Colon (tissue), 2 donors: ENCODE data around the gene GMPS.
"Not testable (repeated sequence)": the region's sequence is repeated elsewhere in the genome, so short reads cannot be mapped to it uniquely, and the experiment has no call there.

Experiments
- FAIRE-seq: peaks from 2 replicates; lab custom pipeline; 2012; peaks lifted over from hg19 to GRCh38; lab: Jason Lieb, UNC
- donor health status: control.
- donor health status: control.

GMPS gene

GRCh38 chr3:155872904-155873646 is 2.6 kb downstream of the GMPS start:
- FAIRE-seq = no peak

- no peak for FAIRE-seq
These were observed 5.6 kb downstream of the GMPS start for GRCh38 chr3:155876037-155876436.

GRCh38 chr3:155876503-155876902 is 6.1 kb downstream of the GMPS start:
- no peak for FAIRE-seq

GRCh38 chr3:155880286-155880685 is 9.8 kb downstream of the GMPS start:
- no peak for FAIRE-seq

GRCh38 chr3:155884292-155884691 is 13.8 kb downstream of the GMPS start:
- no peak for FAIRE-seq

- FAIRE-seq = no peak
These were observed 14.8 kb downstream of the GMPS start for GRCh38 chr3:155885292-155885691.

GRCh38 chr3:155886348-155886747 is 15.9 kb downstream of the GMPS start:
- not testable (repeated sequence) for FAIRE-seq

GRCh38 chr3:155886915-155887314 is 16.5 kb downstream of the GMPS start:
- FAIRE-seq = no peak

- no peak for FAIRE-seq
These were observed 18.8 kb downstream of the GMPS start for GRCh38 chr3:155889212-155889611.

GRCh38 chr3:155889952-155890351 is 19.5 kb downstream of the GMPS start:
- no peak for FAIRE-seq

- no peak for FAIRE-seq
These were observed 20.3 kb downstream of the GMPS start for GRCh38 chr3:155890671-155891190.

GRCh38 chr3:155891321-155891720 is 20.9 kb downstream of the GMPS start:
- no peak for FAIRE-seq

- FAIRE-seq = no peak
These were observed 25.0 kb downstream of the GMPS start for GRCh38 chr3:155895379-155895900.

- no peak for FAIRE-seq
These were observed 36.5 kb downstream of the GMPS start for GRCh38 chr3:155906900-155907299.

- FAIRE-seq = no peak
These were observed 37.6 kb downstream of the GMPS start for GRCh38 chr3:155908086-155908485.

GRCh38 chr3:155908605-155909004 is 38.2 kb downstream of the GMPS start:
- no peak for FAIRE-seq

GRCh38 chr3:155912090-155912489 is 41.6 kb downstream of the GMPS start:
- no peak for FAIRE-seq

- no peak for FAIRE-seq
These were observed 42.2 kb downstream of the GMPS start for GRCh38 chr3:155912579-155913190.

- no peak for FAIRE-seq
These were observed 47.3 kb downstream of the GMPS start for GRCh38 chr3:155917781-155918180.

GRCh38 chr3:155919728-155920127 is 49.3 kb downstream of the GMPS start:
- no peak for FAIRE-seq

- FAIRE-seq = no peak
These were observed 51.0 kb downstream of the GMPS start for GRCh38 chr3:155921486-155921885.

GRCh38 chr3:155934230-155934629 is 63.8 kb downstream of the GMPS start:
- no peak for FAIRE-seq

GRCh38 chr3:155938409-155938808 is 68.0 kb downstream of the GMPS start:
- no peak for FAIRE-seq
